ENCODE data around the gene CLCA2. TPM values are rescaled to one million over a fixed set of nuclear protein-coding genes. Genes with fewer than 3 reads are reported as not detected.

The CLCA2 gene
- polyA plus RNA-seq, 1 donor from 2014 or later, result not detected

DNA sequence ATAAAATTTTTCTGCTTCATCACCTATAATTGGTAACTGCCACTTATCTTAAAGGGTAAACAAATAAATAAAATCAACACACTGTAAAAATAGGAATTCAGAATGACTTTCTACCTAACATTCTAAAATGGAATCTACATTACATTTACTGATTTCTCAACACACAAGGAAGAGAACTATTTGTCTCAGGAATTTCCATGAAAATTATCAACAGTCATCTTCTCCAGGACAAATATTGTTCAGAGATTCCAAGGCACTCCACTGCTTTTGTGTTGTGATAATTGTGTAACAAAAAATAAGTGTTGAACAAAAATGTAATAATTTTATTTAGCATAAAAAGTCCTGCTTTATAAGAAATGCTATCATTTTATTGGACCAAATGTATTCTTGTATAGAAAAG is 35.2 kb upstream of the CLCA2 start:
- peaks cover 57% of the 10 kb centered on the region for H3K79me2 ChIP-seq (replicated peaks; ENCODE audit: insufficient read depth, low read length)
- no peaks in the 10 kb centered on the region for H3K9me2 ChIP-seq (ENCODE audit: insufficient read depth, low read length)
- no peaks in the 10 kb centered on the region for H4K20me1 ChIP-seq (ENCODE audit: insufficient read depth)
- H3K9me3 ChIP-seq (ENCODE audit: low read length), result no peaks in the 10 kb centered on the region
- no peaks in the 10 kb centered on the region for H3F3A ChIP-seq (ENCODE audit: insufficient read depth, low read length, poor library complexity, severe bottlenecking)
- H3K9ac ChIP-seq (ENCODE audit: low read length), result no peak overlapping the region
- no peak overlapping the region for H3K4me3 ChIP-seq (ENCODE audit: low read length)
- no peak overlapping the region for H3K27ac ChIP-seq (ENCODE audit: low read length)
- no peaks in the 10 kb centered on the region for H3K36me3 ChIP-seq (ENCODE audit: insufficient read depth, low read length)
- no peak for TF ChIP-seq POLR2AphosphoS5 (IDR thresholded peaks at IDR 0.05)
- no peak for TF ChIP-seq SMC3 (conservative IDR thresholded peaks at IDR 0.05; ENCODE audit: poor library complexity)
- TF ChIP-seq, protein P1, sequence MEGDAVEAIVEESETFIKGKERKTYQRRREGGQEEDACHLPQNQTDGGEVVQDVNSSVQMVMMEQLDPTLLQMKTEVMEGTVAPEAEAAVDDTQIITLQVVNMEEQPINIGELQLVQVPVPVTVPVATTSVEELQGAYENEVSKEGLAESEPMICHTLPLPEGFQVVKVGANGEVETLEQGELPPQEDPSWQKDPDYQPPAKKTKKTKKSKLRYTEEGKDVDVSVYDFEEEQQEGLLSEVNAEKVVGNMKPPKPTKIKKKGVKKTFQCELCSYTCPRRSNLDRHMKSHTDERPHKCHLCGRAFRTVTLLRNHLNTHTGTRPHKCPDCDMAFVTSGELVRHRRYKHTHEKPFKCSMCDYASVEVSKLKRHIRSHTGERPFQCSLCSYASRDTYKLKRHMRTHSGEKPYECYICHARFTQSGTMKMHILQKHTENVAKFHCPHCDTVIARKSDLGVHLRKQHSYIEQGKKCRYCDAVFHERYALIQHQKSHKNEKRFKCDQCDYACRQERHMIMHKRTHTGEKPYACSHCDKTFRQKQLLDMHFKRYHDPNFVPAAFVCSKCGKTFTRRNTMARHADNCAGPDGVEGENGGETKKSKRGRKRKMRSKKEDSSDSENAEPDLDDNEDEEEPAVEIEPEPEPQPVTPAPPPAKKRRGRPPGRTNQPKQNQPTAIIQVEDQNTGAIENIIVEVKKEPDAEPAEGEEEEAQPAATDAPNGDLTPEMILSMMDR (IDR thresholded peaks at IDR 0.05; ENCODE audit: poor library complexity, severe bottlenecking), result no peak
- no peak for TF ChIP-seq MXI1 (conservative IDR thresholded peaks at IDR 0.05; ENCODE audit: poor library complexity, severe bottlenecking)
- TF ChIP-seq, protein P2, sequence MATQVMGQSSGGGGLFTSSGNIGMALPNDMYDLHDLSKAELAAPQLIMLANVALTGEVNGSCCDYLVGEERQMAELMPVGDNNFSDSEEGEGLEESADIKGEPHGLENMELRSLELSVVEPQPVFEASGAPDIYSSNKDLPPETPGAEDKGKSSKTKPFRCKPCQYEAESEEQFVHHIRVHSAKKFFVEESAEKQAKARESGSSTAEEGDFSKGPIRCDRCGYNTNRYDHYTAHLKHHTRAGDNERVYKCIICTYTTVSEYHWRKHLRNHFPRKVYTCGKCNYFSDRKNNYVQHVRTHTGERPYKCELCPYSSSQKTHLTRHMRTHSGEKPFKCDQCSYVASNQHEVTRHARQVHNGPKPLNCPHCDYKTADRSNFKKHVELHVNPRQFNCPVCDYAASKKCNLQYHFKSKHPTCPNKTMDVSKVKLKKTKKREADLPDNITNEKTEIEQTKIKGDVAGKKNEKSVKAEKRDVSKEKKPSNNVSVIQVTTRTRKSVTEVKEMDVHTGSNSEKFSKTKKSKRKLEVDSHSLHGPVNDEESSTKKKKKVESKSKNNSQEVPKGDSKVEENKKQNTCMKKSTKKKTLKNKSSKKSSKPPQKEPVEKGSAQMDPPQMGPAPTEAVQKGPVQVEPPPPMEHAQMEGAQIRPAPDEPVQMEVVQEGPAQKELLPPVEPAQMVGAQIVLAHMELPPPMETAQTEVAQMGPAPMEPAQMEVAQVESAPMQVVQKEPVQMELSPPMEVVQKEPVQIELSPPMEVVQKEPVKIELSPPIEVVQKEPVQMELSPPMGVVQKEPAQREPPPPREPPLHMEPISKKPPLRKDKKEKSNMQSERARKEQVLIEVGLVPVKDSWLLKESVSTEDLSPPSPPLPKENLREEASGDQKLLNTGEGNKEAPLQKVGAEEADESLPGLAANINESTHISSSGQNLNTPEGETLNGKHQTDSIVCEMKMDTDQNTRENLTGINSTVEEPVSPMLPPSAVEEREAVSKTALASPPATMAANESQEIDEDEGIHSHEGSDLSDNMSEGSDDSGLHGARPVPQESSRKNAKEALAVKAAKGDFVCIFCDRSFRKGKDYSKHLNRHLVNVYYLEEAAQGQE (IDR thresholded peaks at IDR 0.05; ENCODE audit: borderline replicate concordance), result no peak
- TF ChIP-seq EZH2 (IDR thresholded peaks at IDR 0.05; ENCODE audit: borderline replicate concordance, insufficient read depth, low read length, poor library complexity, severe bottlenecking), result no peak
- TF ChIP-seq RAD21 (conservative IDR thresholded peaks at IDR 0.05), result no peak
- no peak for TF ChIP-seq EP300 (conservative IDR thresholded peaks at IDR 0.05; ENCODE audit: poor library complexity, severe bottlenecking)
- no peak for TF ChIP-seq TAF1 (IDR thresholded peaks at IDR 0.05; ENCODE audit: low read depth)
- no peak overlapping the region for H3K4me2 ChIP-seq (ENCODE audit: low read length)
- no peaks in the 10 kb centered on the region for H3K27me3 ChIP-seq (ENCODE audit: insufficient read depth, low read depth, low read length)
- no peak overlapping the region for H2AFZ ChIP-seq (ENCODE audit: low read depth, low read length)

DNA sequence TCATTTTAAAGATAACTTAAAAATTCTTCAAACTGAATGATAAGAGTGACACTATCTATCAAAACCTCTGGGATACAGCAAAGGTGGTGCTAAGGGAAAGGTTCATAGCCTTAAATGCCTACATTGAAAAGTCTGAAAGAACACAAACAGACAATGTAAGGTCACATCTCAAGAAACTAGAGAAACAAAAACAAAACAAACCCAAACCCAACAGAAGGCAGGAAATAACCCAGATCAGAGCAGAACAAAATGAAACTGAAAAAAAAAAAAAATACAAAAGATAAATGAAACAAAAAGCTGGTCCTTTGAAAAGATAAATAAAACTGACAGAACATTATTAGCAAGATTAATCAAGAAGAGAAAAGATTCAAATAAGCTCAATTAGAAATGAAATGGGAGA is 34.7 kb upstream of the CLCA2 start:
- Histone ChIP-seq H4K20me1 (ENCODE audit: insufficient read depth) (no peaks in the 10 kb centered on the region), H3K79me2 (replicated peaks; ENCODE audit: insufficient read depth, low read length) (peaks cover 60% of the 10 kb centered on the region), H3F3A (ENCODE audit: insufficient read depth, low read length, poor library complexity, severe bottlenecking) (no peaks in the 10 kb centered on the region), H3K4me2 (ENCODE audit: low read length) (no peak overlapping the region), H3K36me3 (ENCODE audit: insufficient read depth, low read length) (no peaks in the 10 kb centered on the region), H3K9me3 (ENCODE audit: low read length) (no peaks in the 10 kb centered on the region), H3K27ac (ENCODE audit: low read length) (no peak overlapping the region), H3K9ac (ENCODE audit: low read length) (no peak overlapping the region), H2AFZ (ENCODE audit: low read depth, low read length) (no peak overlapping the region), H3K27me3 (ENCODE audit: insufficient read depth, low read depth, low read length) (no peaks in the 10 kb centered on the region), H3K9me2 (ENCODE audit: insufficient read depth, low read length) (no peaks in the 10 kb centered on the region), H3K4me3 (ENCODE audit: low read length) (no peak overlapping the region)
- TF ChIP-seq RAD21 (conservative IDR thresholded peaks at IDR 0.05) (no peak), EP300 (conservative IDR thresholded peaks at IDR 0.05; ENCODE audit: poor library complexity, severe bottlenecking) (no peak), SMC3 (conservative IDR thresholded peaks at IDR 0.05; ENCODE audit: poor library complexity) (no peak), MXI1 (conservative IDR thresholded peaks at IDR 0.05; ENCODE audit: poor library complexity, severe bottlenecking) (no peak), POLR2AphosphoS5 (IDR thresholded peaks at IDR 0.05) (no peak), TAF1 (IDR thresholded peaks at IDR 0.05; ENCODE audit: low read depth) (no peak), EZH2 (IDR thresholded peaks at IDR 0.05; ENCODE audit: borderline replicate concordance, insufficient read depth, low read length, poor library complexity, severe bottlenecking) (no peak)
- TF ChIP-seq, protein P2 (IDR thresholded peaks at IDR 0.05; ENCODE audit: borderline replicate concordance), result no peak
- TF ChIP-seq, protein P1 (IDR thresholded peaks at IDR 0.05; ENCODE audit: poor library complexity, severe bottlenecking), result no peak

Data from neural cell (in vitro differentiated cells).